ENCODE data around the gene SH3RF1.
A peak's percentile ranks its signal among the peaks of the same experiment; 100 is the strongest.
"Not testable (repeated sequence)": the region's sequence is repeated elsewhere in the genome, so short reads cannot be mapped to it uniquely, and the experiment has no call there.

Gene SH3RF1

GRCh38 chr4:169295822-169296221 is 25.1 kb upstream of the SH3RF1 start:
- ATAC-seq (ENCODE audit: insufficient read depth, low read depth) (no peak), DNase-seq (no peak)
- Histone ChIP-seq H4K20me1 (ENCODE audit: insufficient read depth, low read length) (no peaks in the 10 kb centered on the region), H3K4me3 (ENCODE audit: low read depth in 1 of 2, low read length in 2 of 2) (no peak overlapping the region), H3K27ac (ENCODE audit: low read length) (no peak overlapping the region), H3K4me1 (ENCODE audit: insufficient read depth, low read length) (no peaks in the 10 kb centered on the region), H3K9me3 (ENCODE audit: insufficient read depth, low read length, severe bottlenecking) (no peaks in the 10 kb centered on the region), H3K27me3 (ENCODE audit: insufficient read depth, low read length, poor library complexity) (peaks cover 5% of the 10 kb centered on the region), H3K9ac (ENCODE audit: low read depth, low read length) (no peak overlapping the region), H2AFZ (ENCODE audit: low read depth, low read length) (no peak overlapping the region), H3K79me2 (ENCODE audit: insufficient read depth, low read length) (no peaks in the 10 kb centered on the region), H3K4me2 (ENCODE audit: insufficient read depth, low read length) (no peak overlapping the region), H3K36me3 (ENCODE audit: insufficient read depth, low read length) (no peaks in the 10 kb centered on the region)
- TF ChIP-seq EZH2 (IDR thresholded peaks at IDR 0.05; ENCODE audit: borderline replicate concordance, low read depth, low read length, severe bottlenecking): no peak
- no peak for TF ChIP-seq CTCF (IDR thresholded peaks at IDR 0.05; ENCODE audit: borderline replicate concordance, extremely low read depth, low read length, poor library complexity, severe bottlenecking)

GRCh38 chr4:169293343-169294176 is 22.8 kb upstream of the SH3RF1 start:
- H3K27ac ChIP-seq (ENCODE audit: low read length): no peak overlapping the region
- peaks cover 5% of the 10 kb centered on the region for H3K27me3 ChIP-seq (ENCODE audit: insufficient read depth, low read length, poor library complexity)
- no peak for DNase-seq
- no peaks in the 10 kb centered on the region for H3K79me2 ChIP-seq (ENCODE audit: insufficient read depth, low read length)
- no peaks in the 10 kb centered on the region for H3K36me3 ChIP-seq (ENCODE audit: insufficient read depth, low read length)
- no peak overlapping the region for H3K4me2 ChIP-seq (ENCODE audit: insufficient read depth, low read length)
- H3K9me3 ChIP-seq (ENCODE audit: insufficient read depth, low read length, severe bottlenecking): no peaks in the 10 kb centered on the region
- H2AFZ ChIP-seq (ENCODE audit: low read depth, low read length): no peak overlapping the region
- no peaks in the 10 kb centered on the region for H4K20me1 ChIP-seq (ENCODE audit: insufficient read depth, low read length)
- no peaks in the 10 kb centered on the region for H3K4me1 ChIP-seq (ENCODE audit: insufficient read depth, low read length)
- H3K4me3 ChIP-seq (ENCODE audit: low read depth in 1 of 2, low read length in 2 of 2): no peak overlapping the region
- no peak for ATAC-seq (ENCODE audit: insufficient read depth, low read depth)
- TF ChIP-seq CTCF (IDR thresholded peaks at IDR 0.05; ENCODE audit: borderline replicate concordance, extremely low read depth, low read length, poor library complexity, severe bottlenecking) (no peak), EZH2 (IDR thresholded peaks at IDR 0.05; ENCODE audit: borderline replicate concordance, low read depth, low read length, severe bottlenecking) (no peak)
- H3K9ac ChIP-seq (ENCODE audit: low read depth, low read length): no peak overlapping the region

- ATAC-seq (ENCODE audit: insufficient read depth, low read depth); H2AFZ ChIP-seq (ENCODE audit: low read depth, low read length); H3K4me2 ChIP-seq (ENCODE audit: insufficient read depth, low read length): not testable (repeated sequence)
Measured at GRCh38 chr4:169287983-169288382, 17.2 kb upstream of the SH3RF1 start.

GRCh38 chr4:169286562-169287301 is 16.0 kb upstream of the SH3RF1 start:
- Histone ChIP-seq H4K20me1 (ENCODE audit: insufficient read depth, low read length) (no peaks in the 10 kb centered on the region), H3K27ac (ENCODE audit: low read length) (no peak overlapping the region), H3K9me3 (ENCODE audit: insufficient read depth, low read length, severe bottlenecking) (no peaks in the 10 kb centered on the region), H3K9ac (ENCODE audit: low read depth, low read length) (no peak overlapping the region), H3K4me1 (ENCODE audit: insufficient read depth, low read length) (no peaks in the 10 kb centered on the region), H3K27me3 (ENCODE audit: insufficient read depth, low read length, poor library complexity) (no peaks in the 10 kb centered on the region), H3K4me3 (ENCODE audit: low read depth in 1 of 2, low read length in 2 of 2) (no peak overlapping the region), H3K4me2 (ENCODE audit: insufficient read depth, low read length) (no peak overlapping the region), H3K79me2 (ENCODE audit: insufficient read depth, low read length) (no peaks in the 10 kb centered on the region), H3K36me3 (ENCODE audit: insufficient read depth, low read length) (no peaks in the 10 kb centered on the region), H2AFZ (ENCODE audit: low read depth, low read length) (no peak overlapping the region)
- ATAC-seq (ENCODE audit: insufficient read depth, low read depth) (peak; percentile 62; the same call in 2 of the 3 replicates), DNase-seq (no peak)
- peak; percentile 48 for TF ChIP-seq CTCF (IDR thresholded peaks at IDR 0.05; ENCODE audit: borderline replicate concordance, extremely low read depth, low read length, poor library complexity, severe bottlenecking)
- no peak for TF ChIP-seq EZH2 (IDR thresholded peaks at IDR 0.05; ENCODE audit: borderline replicate concordance, low read depth, low read length, severe bottlenecking)

More at GRCh38 chr4:169287983-169288382, 17.2 kb upstream of the SH3RF1 start:
- not testable (repeated sequence) for H3K36me3 ChIP-seq (ENCODE audit: insufficient read depth, low read length); H3K27me3 ChIP-seq (ENCODE audit: insufficient read depth, low read length, poor library complexity); H3K4me1 ChIP-seq (ENCODE audit: insufficient read depth, low read length); H3K27ac ChIP-seq (ENCODE audit: low read length); H4K20me1 ChIP-seq (ENCODE audit: insufficient read depth, low read length); H3K79me2 ChIP-seq (ENCODE audit: insufficient read depth, low read length); H3K4me3 ChIP-seq (ENCODE audit: low read depth in 1 of 2, low read length in 2 of 2); DNase-seq; H3K9me3 ChIP-seq (ENCODE audit: insufficient read depth, low read length, severe bottlenecking); H3K9ac ChIP-seq (ENCODE audit: low read depth, low read length)

Measured in DND-41 (cell line).